Gastrocnemius medialis (tissue), 4 donors: ENCODE results near the gene RBM19. TPM values are rescaled to one million over a fixed set of nuclear protein-coding genes. Genes with fewer than 3 reads are reported as not detected.

ENCODE experiments used
- ATAC-seq, 2 donors: fragments of 150-250 bp; one replicate each; pipeline ENCODE4 v1.9.1; 2016
- DNase-seq, 2 donors: peaks; one replicate each; pipeline ENCODE4 v3.0.0-alpha.2; 2019
- H3K27ac ChIP-seq, 4 donors: fragments of 200-600 bp; sonication (generic); 1 replicate in 1 of 4; 2 replicates in 3 of 4; pipeline ENCODE4 v1.5.1; 2016 to 2018; ENCODE audit warnings: mild to moderate bottlenecking in 2 of 4, moderate library complexity in 1 of 4
- H3K27me3 ChIP-seq, 3 donors: fragments of 200-600 bp; sonication (generic) in 2 of 3; 1 replicate in 1 of 3; 2 replicates in 2 of 3; pipeline versions ENCODE4 v1.5.1 to v1.6.0; 2016 to 2019; ENCODE audit warnings: mild to moderate bottlenecking in 1 of 3, moderate library complexity in 1 of 3
- H3K36me3 ChIP-seq, 2 donors: fragments of 200-600 bp; sonication (generic) in 1 of 2; one replicate each; pipeline ENCODE4 v1.5.1; 2017 to 2018
- H3K4me1 ChIP-seq, 2 donors: fragments of 200-600 bp; sonication (generic) in 1 of 2; one replicate each; pipeline ENCODE4 v1.5.1; 2016 to 2017; ENCODE audit warnings: mild to moderate bottlenecking in 2 of 2
- H3K4me3 ChIP-seq, 4 donors: fragments of 200-600 bp; sonication (generic) in 3 of 4; 1 replicate in 1 of 4; 2 replicates in 3 of 4; pipeline ENCODE4 v1.5.1; 2016 to 2019; ENCODE audit warnings: mild to moderate bottlenecking in 2 of 4
- H3K9me3 ChIP-seq, 3 donors: fragments of 200-600 bp; sonication (generic) in 2 of 3; 1 replicate in 1 of 3; 2 replicates in 2 of 3; pipeline ENCODE4 v1.5.1; 2016 to 2019
- POLR2A ChIP-seq, 2 donors: fragments of 450-650 bp; IDR thresholded peaks; one replicate each; pipeline ENCODE4 v1.6.1; 2017; ENCODE audit warnings: antibody characterized with exemption in 2 of 2, mild to moderate bottlenecking in 2 of 2, moderate library complexity in 2 of 2
- in situ Hi-C, 4 donors: fragments of 200-750 bp; cut with MboI; loops; one replicate each; pipeline versions ENCODE4 v1.15.0 to v1.8.0; 2017; ENCODE audit warnings: low sequenced_read_pairs in 4 of 4
- intact Hi-C: fragments of 100-400 bp; cut with DNase I; formaldehyde crosslinking; loops from one replicate; pipeline ENCODE4 v1.15.1; 2023; ENCODE audit warnings: low total_unique reads
- total RNA-seq, 4 donors: library from RNA; depleted of rRNA; stranded (reverse); fragments of >200 nt; gene quantifications; one replicate each; pipeline versions ENCODE4 v1.1.0 to v1.2.3, GENCODE V29; 2016
- TF ChIP-seq, protein P1 (sequence below), 5 experiments: fragments of 450-650 bp in 3 of 5; fragments of 200-600 bp in 2 of 5; sonication (generic) in 2 of 5; IDR thresholded peaks in 4 of 5; conservative IDR thresholded peaks in 1 of 5; 1 replicate in 4 of 5; 2 replicates in 1 of 5; pipeline ENCODE4 v1.5.1; 2016 to 2019; ENCODE audit warnings: antibody characterized with exemption in 5 of 5, mild to moderate bottlenecking in 3 of 5, moderate library complexity in 3 of 5

The RBM19 gene
- total RNA-seq, 4 donors from 2014 or later = 21.2 to 28.3 (median 26.8) TPM

DNA sequence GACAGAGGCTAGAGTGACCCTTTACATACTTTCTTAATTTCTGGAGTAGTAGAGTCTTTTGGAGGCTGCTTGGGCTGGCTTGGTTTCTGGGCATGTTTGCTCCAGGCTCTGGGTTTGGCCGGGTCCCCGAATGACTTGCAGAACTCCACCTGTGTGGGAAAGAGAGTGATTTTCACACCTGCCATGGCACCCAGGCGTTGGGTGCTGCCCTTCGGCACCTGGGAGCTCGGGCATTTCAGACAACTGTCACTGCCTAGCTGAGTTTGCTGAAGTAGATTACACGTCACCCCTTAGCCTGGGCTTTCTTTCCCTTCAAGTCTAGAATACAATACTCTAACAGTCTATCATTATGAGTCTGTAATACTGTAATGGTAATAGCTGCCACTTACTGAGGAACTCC lies 6.1 kb downstream of the RBM19 start:
- TF ChIP-seq POLR2A (IDR thresholded peaks at IDR 0.05) = no peak
- no peaks in the 10 kb centered on the region for H3K27me3 ChIP-seq
- H3K4me3 ChIP-seq = no peak overlapping the region
- H3K9me3 ChIP-seq = no peaks in the 10 kb centered on the region
- no peak for ATAC-seq
- peaks cover 2 to 4% of the 10 kb centered on the region in 2 donors for H3K4me1 ChIP-seq
- intact Hi-C loops = loop anchor here (10.0 kb wide), 1 partner anchor 1955 kb away; no protein-coding TSS in a partner anchor
- H3K27ac ChIP-seq = no peak overlapping the region
- peaks cover 0 to 74% of the 10 kb centered on the region in 2 donors for H3K36me3 ChIP-seq
- in situ Hi-C loops = loop anchor here (10.0 to 25.0 kb wide), 2 partner anchors 555 to 1952 kb away; no protein-coding TSS in a partner anchor
- no peak for DNase-seq

DNA sequence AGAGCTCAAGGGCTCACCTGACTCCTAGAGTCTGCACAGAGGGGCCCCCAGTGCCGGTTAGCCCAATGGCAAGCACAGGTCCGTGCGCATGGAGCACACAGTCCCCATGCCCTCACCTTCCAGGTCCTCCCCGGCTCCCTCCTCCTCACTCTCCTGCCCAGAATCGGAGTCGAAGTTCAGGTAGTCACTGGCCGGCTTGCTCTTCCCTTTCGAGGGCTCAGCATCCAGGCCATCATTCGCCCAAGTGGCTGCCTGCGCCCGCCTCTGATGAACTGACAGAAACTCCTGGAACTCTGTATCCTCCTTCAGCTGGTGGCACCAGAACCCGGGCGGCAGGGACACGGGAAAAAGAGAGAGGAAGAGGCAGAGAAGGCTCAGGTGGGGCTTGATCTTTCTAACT lies 7.0 kb downstream of the RBM19 start:
- Histone ChIP-seq H3K27ac (no peak overlapping the region), H3K4me3 (no peak overlapping the region), H3K9me3 (no peaks in the 10 kb centered on the region), H3K27me3 (no peaks in the 10 kb centered on the region), H3K36me3 (peaks cover 0 to 84% of the 10 kb centered on the region in 2 donors), H3K4me1 (no peaks in the 10 kb centered on the region)
- no peak for ATAC-seq
- DNase-seq = no peak
- in situ Hi-C loops (loop anchor here in 2 of 4 donors (25.0 kb wide), 1 partner anchor 1953 kb away; no protein-coding TSS in a partner anchor), intact Hi-C loops (no loop called here)
- TF ChIP-seq, protein P1, sequence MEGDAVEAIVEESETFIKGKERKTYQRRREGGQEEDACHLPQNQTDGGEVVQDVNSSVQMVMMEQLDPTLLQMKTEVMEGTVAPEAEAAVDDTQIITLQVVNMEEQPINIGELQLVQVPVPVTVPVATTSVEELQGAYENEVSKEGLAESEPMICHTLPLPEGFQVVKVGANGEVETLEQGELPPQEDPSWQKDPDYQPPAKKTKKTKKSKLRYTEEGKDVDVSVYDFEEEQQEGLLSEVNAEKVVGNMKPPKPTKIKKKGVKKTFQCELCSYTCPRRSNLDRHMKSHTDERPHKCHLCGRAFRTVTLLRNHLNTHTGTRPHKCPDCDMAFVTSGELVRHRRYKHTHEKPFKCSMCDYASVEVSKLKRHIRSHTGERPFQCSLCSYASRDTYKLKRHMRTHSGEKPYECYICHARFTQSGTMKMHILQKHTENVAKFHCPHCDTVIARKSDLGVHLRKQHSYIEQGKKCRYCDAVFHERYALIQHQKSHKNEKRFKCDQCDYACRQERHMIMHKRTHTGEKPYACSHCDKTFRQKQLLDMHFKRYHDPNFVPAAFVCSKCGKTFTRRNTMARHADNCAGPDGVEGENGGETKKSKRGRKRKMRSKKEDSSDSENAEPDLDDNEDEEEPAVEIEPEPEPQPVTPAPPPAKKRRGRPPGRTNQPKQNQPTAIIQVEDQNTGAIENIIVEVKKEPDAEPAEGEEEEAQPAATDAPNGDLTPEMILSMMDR (IDR thresholded peaks at IDR 0.05 in 4 of 5, conservative IDR thresholded peaks at IDR 0.05 in 1 of 5) = no peak
- TF ChIP-seq POLR2A (IDR thresholded peaks at IDR 0.05) = no peak

DNA sequence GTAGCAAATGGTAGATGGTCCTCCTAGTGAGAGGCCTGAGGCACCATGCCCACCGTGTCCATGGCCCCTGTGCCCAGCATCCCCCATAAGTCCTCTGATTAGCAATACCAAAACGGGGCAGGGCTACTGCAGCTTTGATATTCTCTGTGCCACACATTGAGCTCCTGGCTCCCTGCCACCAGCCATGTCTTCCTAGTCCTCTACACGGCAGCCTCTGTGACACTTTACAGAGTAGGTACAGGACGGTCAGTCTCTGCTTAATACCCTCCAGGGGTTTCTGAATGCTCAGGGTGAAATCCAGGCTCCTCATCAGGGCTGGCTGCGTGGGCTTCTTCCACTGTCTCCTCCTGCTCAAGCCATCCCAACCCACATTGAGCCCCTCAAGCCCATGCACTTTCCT lies 8.0 kb downstream of the RBM19 start:
- TF ChIP-seq, protein P1 (IDR thresholded peaks at IDR 0.05 in 4 of 5, conservative IDR thresholded peaks at IDR 0.05 in 1 of 5) = no peak
- no peak for TF ChIP-seq POLR2A (IDR thresholded peaks at IDR 0.05)
- no peaks in the 10 kb centered on the region for H3K27me3 ChIP-seq
- intact Hi-C loops (no loop called here), in situ Hi-C loops (loop anchor here in 2 of 4 donors (25.0 kb wide), 1 partner anchor 1954 kb away; no protein-coding TSS in a partner anchor)
- H3K4me3 ChIP-seq = no peak overlapping the region
- ATAC-seq = no peak
- H3K27ac ChIP-seq = no peak overlapping the region
- H3K4me1 ChIP-seq = no peaks in the 10 kb centered on the region
- no peak for DNase-seq
- peaks cover 0 to 93% of the 10 kb centered on the region in 2 donors for H3K36me3 ChIP-seq
- H3K9me3 ChIP-seq = no peaks in the 10 kb centered on the region

DNA sequence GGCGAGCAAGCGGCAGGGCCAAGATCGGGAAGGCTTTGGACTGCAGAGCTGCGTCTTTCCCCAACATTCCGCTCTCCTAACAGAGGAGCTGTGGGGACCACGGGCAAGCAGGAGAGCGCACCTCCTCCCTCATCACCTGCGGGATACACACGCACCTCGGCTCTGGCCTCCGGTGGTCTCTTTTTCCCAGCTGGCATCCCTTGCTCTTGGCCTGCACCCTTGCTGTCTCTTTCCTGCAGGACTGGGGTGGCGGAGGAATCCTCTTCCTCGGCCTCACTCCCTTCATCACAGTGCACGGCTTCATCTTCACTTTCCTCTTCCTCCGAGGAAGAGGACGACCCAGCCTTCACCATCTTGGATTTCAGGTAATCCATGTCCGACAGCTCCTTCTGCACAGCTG lies 8.5 kb downstream of the RBM19 start:
- no peaks in the 10 kb centered on the region for H3K4me1 ChIP-seq
- in situ Hi-C loops (loop anchor here in 2 of 4 donors (25.0 kb wide), 1 partner anchor 1955 kb away; no protein-coding TSS in a partner anchor), intact Hi-C loops (no loop called here)
- no peak overlapping the region for H3K27ac ChIP-seq
- no peak for DNase-seq
- peaks cover 0 to 98% of the 10 kb centered on the region in 2 donors for H3K36me3 ChIP-seq
- no peak for ATAC-seq
- no peak overlapping the region for H3K4me3 ChIP-seq
- no peak for TF ChIP-seq POLR2A (IDR thresholded peaks at IDR 0.05)
- TF ChIP-seq, protein P1 (IDR thresholded peaks at IDR 0.05 in 4 of 5, conservative IDR thresholded peaks at IDR 0.05 in 1 of 5) = no peak
- H3K27me3 ChIP-seq = no peaks in the 10 kb centered on the region
- no peaks in the 10 kb centered on the region for H3K9me3 ChIP-seq

DNA sequence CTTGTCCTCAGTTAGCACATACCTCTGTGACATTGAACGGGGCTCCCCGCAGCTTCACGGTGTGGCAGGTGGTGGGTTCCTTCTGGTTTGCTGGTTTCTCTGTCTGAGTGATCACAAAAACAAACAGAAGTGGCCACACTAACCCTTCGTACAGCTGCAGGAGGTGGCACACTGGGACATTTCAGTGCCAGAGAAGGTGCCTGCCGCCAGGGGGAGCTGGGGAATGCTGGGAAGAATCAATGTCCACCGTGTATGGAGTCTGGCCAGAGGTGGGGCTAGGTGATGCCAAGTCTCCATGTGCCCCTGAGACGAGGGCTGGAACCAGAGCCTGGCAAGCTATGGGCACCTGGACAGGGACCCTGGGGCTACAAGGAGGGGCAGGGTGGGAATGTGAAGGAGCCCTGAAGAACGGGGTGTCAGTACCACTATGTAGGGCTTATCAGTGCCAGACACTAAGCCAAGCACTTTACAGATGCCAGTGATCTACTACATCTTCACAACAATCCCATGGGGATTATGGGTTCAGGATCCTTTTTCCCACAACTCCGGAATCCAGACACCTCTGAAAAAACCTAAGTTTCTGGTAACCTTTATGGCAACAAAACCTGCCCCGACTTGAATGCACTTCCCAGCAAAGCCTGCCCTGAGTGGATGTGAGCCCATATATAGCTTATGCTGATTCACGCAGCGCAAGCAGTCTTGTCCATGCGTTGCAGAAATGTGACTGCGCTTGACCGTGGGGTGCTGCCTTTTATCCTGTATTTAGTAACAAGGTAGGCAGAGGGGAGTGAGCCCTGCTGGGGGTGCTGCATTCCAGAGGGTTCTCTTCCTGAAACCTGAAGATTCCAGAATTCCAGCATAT lies 10.8 kb downstream of the RBM19 start:
- Histone ChIP-seq H3K4me3 (no peak overlapping the region), H3K27me3 (no peaks in the 10 kb centered on the region), H3K36me3 (peaks cover 0 to 92% of the 10 kb centered on the region in 2 donors), H3K4me1 (no peaks in the 10 kb centered on the region), H3K9me3 (no peaks in the 10 kb centered on the region), H3K27ac (no peak overlapping the region)
- ATAC-seq (no peak), DNase-seq (no peak)
- in situ Hi-C loops = loop anchor here in 2 of 4 donors (25.0 kb wide), 1 partner anchor 1957 kb away; no protein-coding TSS in a partner anchor
- intact Hi-C loops = no loop called here
- no peak for TF ChIP-seq POLR2A (IDR thresholded peaks at IDR 0.05)
- TF ChIP-seq, protein P1 (IDR thresholded peaks at IDR 0.05 in 4 of 5, conservative IDR thresholded peaks at IDR 0.05 in 1 of 5) = no peak
